Stimulated activated CD4-positive, alpha-beta T cell treated with anti-CD3 and anti-CD28 coated beads, Interleukin-15, amount 100 ng/mL, for 48 hours (primary cell): ENCODE measurements around the gene ANKRD33.
A peak's percentile ranks its signal among the peaks of the same experiment; 100 is the strongest.
"Not testable (repeated sequence)": the region's sequence is repeated elsewhere in the genome, so short reads cannot be mapped to it uniquely, and the experiment has no call there.

Experiments
- DNase-seq, 2 donors: peaks; one replicate each; pipeline ENCODE4 v3.0.0-alpha.2; 2020; ENCODE audit warnings: low read depth in 2 of 2

The ANKRD33 gene

DNA sequence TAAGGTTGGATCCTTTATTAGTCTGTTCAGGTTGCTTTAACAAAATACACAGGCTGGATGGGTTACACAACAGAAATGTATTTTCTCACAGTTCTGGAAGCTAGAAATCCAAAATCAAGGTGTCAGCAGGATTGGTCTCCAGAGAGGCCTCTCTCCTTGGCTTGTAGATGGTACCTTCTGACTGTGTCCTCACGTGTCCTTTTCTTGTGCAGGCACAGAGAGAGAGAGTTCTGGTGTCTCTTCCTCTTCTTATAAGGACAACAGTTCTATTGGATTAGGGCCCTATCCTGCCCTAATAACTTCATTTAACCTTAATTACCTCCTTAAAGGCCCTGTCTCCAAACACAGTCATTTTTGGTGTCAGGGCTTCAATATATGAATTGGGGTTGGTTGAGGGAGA, 4.6 kb upstream of the ANKRD33 start:
- DNase-seq, result no peak

DNA sequence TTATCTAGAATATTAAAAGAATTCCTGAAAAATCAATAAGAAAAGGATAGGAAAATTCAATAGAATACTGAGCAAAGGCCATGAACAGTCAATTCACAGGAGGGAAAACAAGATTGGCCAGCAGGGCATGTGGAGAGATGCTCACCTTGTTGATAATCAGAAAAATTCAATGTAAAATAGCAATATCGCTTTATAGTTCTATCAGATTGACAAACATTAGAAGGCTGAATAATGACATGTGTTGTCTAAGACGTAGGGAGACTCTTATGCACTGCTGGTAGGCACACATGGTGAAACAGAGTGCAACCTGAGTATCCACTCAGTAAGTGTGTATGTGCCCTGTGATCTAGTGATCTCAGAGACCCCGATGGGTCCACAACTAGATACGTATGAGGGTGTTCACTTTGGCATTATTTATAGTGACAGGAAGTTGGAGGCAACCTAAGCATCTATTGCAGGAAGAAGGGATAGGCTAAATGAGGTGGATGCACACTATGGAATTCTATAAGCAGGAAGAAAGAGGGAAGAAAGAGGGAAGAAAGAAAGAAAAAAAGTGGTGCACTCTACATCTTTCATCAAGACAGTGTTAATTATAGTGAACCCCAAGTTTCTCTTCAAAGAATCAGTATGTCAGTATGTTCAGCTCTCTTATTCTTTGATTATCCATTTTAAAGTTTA, 3.8 kb upstream of the ANKRD33 start:
- no peak for DNase-seq

DNA sequence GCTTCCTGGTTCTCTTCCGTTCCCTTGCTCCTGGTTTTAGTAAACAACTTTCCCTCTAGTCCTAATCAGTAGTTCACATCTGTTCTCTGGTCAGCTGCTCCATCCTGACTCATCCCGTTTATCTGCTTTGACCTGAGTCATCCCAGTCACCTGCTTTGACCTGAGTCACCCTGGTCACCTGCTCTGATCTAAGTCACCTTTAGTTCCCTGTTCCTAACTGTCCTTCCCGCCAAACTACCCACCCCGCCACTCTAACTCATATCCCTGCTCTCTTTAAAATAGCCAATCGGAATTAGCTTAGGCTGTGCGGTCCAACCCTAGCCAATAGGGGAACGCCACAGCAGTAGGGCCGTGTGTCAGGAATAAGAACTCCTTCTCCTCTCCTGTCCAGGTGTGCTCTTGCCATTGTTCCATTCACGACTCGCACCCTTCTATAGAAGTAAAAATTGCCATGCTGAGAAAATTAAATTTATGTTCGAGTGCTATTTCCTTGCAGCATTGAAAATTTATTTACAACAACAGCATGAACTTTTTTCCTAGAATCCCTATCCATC, 3.1 kb upstream of the ANKRD33 start:
- DNase-seq, result no peak

DNA sequence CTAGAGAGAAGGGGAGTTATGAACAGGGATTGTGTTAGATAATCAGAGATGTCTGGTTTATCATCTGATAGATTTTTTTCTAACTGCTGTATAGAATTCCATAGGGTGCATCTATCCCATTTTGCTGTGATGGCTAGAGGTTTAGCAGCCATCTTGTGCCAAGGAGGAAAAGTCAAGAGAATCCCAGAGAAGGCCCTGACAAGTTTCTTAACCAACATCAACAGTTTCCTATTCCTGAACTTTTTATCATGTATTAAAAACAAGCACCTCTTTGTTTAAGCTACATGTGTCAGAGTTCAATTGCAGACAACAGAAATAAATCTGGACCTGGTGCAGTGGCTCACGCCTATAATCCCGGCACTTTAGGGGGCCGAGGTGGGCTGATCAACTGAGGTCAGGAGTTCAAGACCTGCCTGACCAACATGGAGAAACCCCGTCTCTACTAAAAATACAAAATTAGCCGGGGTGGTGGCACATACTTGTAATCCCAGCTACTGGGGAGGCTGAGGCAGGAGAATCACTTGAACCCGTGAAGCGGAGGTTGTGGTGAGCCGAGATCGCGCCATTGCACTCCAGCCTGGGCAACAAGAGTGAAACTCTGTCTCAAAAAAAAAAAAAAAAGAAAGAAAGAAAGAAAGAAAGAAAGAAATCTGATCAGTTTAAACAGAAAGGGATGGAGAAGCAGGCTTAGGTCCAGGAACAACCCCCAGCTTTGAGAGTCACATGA, 2.4 kb upstream of the ANKRD33 start:
- DNase-seq, result not testable (repeated sequence)

DNA sequence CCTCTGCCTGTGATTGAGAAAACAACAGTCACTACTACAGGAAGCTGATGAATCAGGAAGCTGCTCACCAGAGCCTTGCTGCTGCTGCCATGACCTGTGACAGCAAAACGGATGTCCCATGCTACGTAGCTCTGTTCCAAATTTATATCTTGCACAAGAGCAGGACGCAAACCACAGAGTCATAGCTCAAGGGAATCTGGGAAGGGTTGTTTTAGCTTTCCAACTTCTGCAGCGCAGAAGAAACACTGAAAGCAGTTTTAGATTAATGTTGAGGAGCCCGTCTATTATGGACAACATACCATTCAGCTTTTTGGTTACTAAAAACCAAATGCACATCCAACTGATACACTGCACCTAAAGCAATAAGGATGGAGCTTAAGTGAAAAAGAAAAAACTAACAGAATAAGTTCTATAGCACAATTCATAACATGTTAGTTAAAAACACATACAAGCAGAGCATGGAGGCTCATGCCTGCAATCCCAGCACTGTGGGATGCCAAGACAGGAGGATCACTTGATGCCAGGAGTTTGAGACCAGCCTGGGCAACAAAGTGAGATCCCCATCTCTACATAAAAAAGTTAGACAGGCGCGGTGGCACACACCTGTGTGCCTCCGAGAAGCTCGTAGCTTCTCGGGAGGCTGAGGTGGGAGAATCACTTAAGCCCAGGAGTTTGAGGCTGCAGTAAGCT, 1.7 kb upstream of the ANKRD33 start:
- peak; percentile 14 to 41 for DNase-seq

DNA sequence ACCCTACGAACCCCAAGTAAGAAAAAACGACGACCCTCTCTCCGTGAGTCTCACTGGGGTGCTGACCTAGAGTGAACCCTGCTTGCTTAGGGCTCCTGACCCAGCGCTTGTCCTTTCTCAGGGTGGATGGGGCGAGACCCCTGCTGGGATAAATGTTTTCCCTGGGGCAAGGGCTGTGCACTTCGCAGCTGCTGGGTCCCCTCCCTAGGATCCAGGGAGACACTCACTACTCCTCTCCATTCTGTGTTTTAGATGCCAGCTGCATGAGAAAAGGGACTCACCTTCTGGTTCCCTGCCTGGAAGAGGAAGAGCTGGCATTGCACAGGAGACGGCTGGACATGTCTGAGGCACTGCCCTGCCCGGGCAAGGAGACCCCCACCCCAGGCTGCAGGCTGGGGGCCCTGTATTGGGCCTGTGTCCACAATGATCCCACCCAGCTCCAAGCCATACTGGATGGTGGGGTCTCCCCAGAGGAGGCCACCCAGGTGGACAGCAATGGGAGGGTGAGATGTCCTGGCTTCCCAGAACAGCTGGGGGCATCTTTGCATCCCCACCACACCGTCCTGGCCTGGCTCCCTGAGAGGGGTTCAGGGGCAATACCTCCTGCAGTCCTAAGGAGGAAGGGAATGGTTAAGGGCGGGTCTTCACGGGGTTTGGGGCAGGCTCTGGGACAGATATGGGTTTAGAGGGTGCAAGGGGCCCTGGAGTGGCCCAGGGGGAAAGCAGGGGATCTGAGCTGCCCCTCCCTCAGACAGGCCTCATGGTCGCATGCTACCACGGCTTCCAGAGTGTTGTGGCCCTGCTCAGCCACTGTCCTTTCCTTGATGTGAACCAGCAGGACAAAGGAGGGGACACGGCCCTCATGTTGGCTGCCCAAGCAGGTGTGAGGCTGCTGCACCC, 663 bp downstream of the ANKRD33 start:
- DNase-seq, result no peak

DNA sequence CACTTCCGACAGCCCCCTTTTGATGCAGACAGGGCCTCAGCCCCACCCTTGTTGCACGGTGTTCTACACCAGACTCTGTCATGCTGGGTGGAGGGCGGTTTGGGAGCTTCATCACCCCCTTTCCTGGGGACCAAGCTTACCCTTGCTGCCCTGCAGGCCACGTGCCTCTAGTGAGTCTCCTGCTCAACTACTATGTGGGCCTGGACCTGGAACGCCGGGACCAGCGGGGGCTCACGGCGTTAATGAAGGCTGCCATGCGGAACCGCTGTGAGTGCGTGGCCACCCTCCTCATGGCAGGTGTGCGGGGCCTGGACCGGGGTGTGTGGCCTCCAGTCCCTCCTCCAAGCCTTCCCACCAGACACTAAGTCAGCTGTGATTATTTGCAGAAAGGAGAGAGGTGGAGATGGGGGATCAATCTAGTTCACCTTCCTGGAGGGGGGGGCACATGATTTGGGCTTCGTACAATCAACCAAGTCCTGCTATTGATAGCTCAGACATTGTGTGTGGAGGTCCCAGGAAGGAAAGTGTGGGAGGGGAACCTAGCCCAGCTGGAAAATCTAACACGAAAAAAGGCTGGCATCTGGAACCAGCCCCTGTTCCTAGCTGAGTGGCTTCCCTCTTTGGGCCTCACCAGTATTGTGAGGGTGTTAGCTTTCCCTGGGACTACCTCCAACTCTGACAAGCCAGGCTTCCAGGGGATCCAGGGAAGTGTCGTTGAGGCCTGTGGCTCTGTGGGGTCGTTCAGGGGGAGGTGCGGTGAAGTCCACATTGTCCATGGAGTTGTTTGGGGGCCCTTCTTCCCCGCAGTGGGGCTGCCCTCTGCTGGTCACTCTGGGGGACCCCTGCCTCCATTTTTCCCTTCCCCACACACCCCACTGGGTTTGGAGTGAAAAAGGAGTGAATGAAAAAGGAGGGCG, 1.6 kb downstream of the ANKRD33 start:
- no peak for DNase-seq

DNA sequence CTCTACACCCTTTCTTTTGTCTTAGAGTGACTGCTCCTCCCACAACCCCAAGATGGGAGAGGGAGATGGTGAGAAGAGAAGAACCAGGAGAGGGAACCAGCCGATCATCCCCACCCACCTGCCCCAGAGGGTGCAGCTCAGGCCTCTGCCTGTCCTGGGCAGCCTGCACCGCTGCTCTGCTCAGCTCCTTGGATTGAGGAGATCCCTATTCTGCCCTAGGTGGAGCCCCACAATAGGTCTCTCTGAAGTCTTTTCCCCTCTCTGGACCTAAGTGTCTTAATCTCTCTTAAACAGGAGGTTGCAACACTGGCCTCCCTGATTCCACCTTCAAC, 2.2 kb downstream of the ANKRD33 start:
- no peak for DNase-seq

DNA sequence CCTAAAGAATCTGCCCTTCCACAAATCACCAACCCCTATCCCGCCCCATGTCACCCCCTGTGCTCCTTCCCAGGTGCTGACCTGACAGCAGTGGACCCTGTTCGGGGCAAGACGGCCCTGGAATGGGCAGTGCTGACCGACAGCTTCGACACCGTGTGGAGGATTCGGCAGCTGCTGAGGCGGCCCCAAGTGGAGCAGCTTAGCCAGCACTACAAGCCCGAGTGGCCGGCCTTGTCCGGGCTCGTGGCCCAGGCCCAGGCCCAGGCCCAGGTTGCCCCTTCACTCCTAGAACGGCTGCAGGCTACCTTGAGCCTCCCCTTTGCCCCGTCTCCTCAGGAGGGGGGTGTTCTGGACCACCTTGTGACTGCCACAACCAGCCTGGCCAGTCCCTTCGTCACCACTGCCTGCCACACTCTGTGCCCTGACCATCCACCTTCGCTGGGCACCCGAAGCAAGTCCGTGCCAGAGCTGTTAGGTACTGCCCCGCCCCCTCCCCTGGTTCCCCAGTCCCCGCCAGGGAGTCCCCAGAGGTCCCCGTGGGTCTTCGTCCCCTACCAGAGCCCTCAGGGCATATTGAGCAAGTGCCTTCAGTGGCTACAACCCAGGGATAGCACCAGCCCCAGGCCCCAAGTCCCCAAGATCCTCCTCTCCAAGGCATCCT, 2.7 kb downstream of the ANKRD33 start:
- no peak for DNase-seq

DNA sequence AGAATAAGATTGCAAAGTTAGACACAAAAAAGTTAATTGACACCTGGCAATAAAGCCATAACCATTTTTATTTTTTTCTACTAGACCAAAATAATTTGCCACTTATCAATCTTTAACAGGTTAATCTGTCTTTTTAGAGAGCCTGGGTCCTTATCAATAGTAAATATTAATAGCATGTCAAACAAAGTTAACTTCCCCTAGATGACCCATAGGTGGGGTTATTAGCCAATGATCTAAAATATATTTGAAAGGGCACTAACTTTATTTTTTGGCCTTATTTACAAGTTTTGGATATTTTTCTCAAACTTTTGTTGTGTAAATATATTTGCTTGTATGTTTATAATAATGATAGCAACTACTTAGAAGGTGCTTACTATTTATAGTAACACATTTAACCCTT, 3.9 kb downstream of the ANKRD33 start:
- no peak for DNase-seq

DNA sequence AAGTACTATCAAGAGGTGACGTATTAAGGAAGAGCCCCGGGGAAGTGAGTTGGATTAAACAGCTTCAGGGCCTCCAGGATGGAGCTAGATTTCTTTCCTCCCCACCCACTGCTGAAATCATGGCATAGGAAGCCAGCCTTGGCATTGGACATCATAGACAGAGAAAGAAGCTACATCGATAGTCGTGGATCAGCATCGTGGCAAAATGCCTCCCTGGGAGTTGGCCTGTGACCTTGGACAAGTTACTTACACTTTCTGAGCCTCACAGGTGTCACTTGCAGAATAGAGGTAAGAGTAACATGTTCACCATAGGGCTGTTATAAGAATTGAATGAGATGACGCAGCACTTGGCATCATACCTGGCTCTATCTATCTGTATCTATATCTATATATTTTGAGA, 5.9 kb downstream of the ANKRD33 start:
- DNase-seq, result no peak

DNA sequence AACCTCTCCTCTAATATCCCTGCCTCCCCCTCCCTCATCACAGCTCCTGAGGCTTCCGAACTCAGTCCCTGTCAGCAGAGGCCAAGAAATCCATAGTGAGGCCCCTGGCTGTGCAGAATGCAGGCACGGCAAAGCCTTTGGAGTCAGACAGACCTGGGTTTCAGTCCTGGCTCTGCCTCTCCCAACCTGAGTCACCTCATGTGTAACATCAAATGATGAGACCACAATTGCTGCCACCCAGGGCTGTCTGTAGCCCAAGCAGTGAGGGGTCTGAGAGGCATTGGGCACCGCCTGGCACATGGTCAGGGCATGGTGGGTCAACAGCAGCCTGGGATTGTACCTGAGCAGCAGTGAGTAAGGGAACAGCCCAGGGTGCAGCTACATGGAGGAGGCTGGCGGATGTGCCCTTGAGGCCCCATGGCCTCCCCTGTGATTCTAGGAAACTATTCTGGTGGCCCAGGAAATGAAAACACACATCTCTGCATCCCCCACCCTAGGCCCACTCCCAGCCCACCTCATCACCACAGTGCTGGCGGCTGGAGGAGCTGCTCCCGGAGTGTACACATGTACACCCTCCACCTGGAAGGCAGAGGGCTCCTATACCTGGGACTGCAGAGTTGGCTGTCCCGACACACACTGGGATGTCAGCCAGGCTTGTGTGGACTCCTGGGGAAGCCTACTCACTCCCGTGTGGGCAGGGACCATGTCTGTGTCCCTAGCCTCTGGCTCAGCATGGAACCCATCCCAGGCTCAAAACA, 7.7 kb downstream of the ANKRD33 start:
- DNase-seq, result no peak

DNA sequence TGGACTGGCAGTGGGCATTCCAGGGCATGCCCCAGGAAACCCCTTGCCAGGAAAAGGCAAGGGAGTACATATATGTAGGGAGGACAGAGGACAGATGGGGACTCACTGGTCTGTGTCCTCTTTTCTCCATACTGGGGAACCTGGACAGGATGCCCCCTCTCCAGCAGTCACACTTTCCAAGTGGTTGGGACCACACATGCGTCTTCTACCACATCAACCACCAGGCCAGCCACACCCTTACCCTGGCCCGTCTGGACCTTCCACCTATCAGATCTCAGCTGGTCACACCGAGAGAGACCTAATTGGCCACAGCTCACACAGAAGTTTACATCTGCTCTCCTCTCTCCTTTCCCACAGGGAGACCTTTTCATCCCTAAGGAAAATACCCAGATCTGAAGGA, 8.3 kb downstream of the ANKRD33 start:
- DNase-seq, result no peak

DNA sequence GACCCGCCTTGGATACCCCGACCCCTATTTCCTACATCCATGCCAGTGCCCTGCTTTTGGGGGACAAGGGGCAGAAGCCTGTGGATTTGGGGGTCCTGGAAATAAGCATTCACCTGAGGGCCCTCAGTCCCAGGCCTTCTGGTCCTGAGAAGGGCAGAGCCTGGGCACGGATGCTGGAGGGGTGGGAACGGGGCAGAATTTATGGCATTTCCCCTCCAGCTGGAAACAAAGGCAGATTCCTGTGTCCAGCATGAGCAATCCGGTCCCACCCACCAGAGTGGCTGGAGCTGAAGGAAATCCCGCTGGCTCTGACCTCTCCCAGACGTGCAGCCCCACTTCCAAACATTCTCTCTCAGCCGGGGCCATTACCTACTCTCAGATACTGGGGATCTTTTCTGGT, 9.3 kb downstream of the ANKRD33 start:
- DNase-seq, result no peak

DNA sequence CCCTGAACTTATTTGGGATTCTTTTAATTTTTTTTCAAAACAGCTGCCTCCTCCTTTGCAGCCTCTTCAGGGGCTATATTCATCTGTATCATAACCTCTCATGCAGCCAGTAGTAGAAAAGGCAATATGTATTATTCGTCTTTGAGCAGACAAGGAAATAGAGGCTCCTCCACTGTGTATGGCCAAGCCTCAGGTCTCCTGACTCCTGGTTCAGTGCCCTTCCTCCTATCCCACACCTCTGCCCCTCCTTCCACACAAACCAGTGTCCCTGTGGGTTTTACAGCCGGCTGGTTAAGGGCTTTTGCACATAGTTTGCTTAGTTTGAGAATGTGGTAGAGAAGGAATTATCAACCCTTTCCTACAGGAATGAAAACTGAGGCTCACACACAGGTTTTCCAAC, 10.6 kb downstream of the ANKRD33 start:
- DNase-seq, result no peak

DNA sequence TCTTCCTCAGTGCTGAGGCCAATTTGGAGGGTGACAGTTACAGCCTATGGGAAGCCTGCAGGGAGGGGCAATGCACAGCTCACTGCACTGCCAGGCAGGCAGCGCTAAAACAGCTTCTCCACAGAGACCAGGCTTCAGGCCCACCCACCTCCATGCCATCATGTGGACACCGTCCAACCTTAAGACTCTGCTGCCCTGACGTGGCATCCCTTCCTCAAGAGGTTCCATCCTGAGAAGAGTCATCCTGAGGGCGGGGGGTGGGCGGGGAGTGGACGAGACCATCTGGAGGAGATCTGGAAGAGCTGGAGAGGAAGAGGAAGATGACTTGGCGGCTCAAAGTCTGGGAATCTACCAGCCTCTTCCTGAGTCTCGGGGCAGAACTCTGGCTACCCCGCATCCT, 11.0 kb downstream of the ANKRD33 start:
- DNase-seq, result no peak

DNA sequence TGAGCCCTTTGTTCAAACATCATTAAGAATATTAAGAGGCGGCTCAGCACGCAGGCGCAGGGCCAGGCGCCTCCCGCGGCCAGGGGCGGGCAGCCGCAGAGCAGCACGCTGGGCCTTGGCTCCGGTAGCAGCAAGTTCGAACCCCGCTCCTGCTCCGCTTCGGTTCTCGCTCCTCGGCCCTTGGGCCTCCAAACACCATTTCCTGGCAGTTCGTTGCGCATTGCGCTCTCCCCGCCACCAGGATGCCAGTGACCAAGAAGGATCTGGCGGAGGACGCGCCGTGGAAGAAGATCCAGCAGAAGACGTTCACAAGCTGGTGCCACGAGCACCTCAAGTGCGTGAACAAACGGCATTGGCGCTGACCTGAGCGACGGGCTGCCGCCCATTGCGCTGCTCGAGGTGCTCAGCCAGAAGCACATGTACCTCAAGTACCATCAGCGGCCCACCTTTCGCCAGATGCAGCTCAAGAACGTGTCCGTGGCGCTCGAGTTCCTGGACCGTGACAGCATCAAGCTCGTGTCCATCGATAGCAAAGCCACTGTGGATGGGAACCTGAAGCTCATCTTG, 12.5 kb downstream of the ANKRD33 start:
- no peak for DNase-seq

DNA sequence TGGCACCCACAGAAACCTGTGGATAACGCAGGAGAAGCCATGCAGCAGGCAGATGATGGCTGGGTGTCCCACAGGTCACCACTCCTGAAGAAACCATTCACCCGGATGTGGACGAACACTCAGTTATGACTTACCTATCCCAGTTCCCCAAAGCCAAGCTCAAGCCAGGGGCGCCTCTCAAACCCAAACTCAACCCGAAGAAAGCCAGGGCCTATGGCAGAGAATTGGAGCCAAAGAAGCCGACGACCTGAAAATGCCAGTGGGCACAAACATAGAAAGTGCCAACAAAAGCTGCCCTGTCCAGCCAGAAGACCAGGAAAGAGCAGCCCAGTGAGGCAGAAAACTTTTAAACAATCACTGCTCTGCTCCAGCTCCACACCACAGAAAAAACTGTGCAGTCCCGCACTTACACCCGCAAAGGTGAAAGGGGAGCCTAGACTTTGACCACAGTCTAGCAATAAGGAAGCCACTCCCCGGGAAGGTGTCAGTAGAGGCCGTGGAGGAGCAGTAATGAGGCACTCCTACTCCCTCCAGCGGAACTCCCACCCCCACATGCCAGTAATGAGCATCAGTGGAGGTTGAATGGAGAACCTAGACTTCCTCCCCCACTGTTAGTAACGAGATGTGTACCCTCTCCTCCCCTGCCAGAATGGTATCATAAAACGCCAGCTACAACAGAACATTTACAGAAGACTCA, 13.4 kb downstream of the ANKRD33 start:
- no peak for DNase-seq

DNA sequence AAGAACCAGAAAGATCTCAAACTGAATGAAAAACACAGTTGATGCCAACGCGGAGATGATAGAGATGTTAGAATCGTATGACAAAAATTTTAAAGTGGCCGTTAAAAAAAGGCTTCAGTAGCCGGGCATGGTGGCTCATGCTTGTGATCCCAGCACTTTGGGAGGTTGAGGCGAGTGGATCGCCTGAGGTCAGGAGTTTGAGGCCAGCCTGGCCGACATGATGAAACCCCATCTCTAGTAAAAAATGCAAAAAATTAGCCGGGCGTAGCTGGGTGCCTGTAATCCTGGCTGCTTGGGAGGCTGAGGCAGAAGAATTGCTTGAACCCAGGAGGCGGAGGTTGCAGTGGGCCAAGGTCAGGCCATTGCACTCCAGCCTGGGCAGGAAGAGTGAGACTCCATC, 14.0 kb downstream of the ANKRD33 start:
- DNase-seq, result no peak
